Stimulated activated CD4-positive, alpha-beta T cell treated with anti-CD3 and anti-CD28 coated beads, Interleukin-12 subunit alpha, Interleukin-12 subunit beta, amount 100 ng/mL, for 4 hours (primary cell): ENCODE measurements around the gene MALAT1.
A peak's percentile ranks its signal among the peaks of the same experiment; 100 is the strongest.
"Not testable (repeated sequence)": the region's sequence is repeated elsewhere in the genome, so short reads cannot be mapped to it uniquely, and the experiment has no call there.

Source experiments
- DNase-seq: peaks from one replicate; pipeline ENCODE4 v3.0.0-alpha.2; 2020

Gene MALAT1

DNA sequence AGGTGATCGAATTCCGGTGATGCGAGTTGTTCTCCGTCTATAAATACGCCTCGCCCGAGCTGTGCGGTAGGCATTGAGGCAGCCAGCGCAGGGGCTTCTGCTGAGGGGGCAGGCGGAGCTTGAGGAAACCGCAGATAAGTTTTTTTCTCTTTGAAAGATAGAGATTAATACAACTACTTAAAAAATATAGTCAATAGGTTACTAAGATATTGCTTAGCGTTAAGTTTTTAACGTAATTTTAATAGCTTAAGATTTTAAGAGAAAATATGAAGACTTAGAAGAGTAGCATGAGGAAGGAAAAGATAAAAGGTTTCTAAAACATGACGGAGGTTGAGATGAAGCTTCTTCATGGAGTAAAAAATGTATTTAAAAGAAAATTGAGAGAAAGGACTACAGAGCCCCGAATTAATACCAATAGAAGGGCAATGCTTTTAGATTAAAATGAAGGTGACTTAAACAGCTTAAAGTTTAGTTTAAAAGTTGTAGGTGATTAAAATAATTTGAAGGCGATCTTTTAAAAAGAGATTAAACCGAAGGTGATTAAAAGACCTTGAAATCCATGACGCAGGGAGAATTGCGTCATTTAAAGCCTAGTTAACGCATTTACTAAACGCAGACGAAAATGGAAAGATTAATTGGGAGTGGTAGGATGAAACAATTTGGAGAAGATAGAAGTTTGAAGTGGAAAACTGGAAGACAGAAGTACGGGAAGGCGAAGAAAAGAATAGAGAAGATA is at the start of gene MALAT1:
TSS of gene MALAT1 (plus strand) at position 69 of the 736 bp plus-strand sequence.
- DNase-seq = peak; percentile 90

DNA sequence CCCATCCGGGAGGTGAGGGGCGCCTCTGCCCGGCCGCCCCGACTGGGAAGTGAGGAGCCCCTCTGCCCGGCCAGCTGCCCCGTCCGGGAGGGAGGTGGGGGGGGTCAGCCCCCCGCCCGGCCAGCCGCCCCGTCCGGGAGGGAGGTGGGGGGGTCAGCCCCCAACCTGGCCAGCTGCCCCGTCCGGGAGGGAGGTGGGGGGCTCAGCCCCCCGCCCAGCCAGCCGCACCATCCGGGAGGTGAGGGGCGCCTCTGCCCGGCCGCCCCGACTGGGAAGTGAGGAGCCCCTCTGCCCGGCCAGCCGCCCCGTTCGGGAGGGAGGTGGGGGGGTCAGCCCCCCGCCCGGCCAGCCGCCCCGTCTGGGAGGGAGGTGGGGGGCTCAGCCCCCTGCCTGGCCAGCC is 47.5 kb upstream of the MALAT1 start:
- not testable (repeated sequence) for DNase-seq

DNA sequence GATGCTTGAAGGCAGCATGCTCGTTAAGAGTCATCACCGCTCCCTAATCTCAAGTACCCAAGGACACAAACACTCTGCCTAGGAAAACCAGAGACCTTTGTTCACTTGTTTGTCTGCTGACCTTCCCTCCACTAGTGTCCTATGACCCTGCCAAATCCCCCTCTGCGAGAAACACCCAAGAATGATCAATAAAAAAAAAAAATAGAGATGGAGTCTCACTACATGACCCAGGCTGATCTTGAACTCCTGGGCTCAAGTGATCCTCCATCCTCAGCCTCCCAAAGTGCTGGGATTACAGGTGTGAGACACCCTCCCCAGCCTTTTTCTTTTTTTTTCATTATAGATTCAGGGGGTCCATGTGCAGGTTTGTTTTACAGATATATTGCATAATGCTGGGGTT is 46.6 kb upstream of the MALAT1 start:
- not testable (repeated sequence) for DNase-seq

DNA sequence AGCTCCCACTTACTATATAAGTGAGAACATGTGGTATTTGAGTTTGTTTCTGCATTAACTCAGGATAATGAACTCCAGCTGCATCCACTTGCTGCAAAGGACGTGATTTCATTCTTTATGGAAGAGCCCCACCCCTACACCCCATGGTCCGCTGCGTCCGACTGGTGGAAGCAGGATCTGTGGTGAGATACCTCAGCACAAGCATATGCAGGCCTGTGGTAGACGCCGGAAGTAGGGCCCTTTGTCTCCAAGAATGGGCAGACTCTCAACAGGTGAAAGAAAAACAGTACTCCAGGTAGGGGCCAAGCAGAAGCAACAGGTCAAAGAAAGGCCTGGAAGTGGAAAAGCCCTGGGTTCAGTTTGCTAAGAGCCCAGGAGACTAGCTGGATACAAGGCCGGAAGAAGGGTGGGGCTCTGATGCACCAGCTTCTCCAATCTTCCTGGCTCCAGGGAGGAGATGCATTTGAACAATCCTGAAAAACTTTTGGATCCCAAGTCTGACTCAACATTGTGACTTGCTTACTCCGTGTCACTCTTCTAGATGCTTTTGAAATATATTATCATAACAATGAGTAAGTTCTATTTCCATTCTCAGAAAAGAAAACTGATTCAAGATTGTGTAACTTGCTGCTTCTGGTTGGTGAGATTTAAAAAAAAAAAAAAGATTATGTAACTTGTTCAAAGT is 45.9 kb upstream of the MALAT1 start:
- no peak for DNase-seq

DNA sequence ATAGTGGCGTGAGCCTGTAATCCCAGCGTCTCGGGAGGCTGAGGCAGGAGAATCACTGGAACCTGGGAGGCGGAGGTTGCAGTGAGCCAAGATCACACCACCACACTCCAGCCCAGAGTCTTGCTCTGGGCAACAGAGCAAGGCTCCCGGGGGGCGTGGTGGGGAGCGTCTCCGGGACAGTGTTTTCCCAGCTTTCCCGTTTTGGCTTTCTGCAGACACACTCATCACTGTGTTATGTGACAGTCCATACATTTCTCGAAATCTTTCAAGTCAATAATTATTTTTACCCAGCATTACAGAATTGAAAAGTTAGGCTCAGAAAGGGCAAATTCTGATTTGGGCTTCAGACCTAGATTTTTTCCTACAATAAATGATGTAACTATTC is 44.5 kb upstream of the MALAT1 start:
- DNase-seq = no peak

DNA sequence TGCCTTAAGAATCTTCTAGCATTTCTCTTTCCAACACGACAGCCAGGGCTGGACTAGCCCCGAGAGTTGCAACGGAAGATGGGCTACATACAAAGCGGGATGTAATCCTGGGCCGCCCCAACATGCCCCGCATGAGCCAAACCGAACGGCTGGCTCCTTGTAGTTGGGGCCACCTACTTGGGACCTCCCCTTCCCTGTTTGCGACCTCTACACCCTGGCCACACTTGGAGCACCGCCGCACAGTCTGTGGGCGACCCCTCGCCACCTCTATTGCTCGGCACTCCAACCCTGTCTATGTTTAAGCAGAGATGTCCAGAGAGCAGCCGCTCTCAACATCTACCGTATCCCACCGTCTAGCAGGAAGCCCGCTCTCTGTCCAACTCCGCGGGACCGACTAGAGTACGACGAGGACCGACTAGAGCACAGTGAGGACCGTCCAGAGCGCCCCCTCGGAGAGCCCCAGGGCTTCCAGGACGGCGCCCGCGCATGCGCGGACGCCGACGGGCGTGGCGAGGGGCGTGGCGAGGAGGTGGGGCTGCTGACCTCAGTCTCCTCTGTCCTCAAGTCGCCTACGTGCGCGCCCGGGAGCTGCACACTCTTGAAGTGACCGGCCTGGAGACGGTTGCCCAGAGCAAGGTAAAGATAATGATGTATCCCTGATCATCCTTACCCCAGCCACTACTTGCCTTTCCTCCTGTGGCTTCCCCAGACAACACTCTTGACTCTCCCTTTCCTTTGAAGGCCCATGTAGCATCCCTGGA is 44.0 kb upstream of the MALAT1 start:
- peak; percentile 76 for DNase-seq

DNA sequence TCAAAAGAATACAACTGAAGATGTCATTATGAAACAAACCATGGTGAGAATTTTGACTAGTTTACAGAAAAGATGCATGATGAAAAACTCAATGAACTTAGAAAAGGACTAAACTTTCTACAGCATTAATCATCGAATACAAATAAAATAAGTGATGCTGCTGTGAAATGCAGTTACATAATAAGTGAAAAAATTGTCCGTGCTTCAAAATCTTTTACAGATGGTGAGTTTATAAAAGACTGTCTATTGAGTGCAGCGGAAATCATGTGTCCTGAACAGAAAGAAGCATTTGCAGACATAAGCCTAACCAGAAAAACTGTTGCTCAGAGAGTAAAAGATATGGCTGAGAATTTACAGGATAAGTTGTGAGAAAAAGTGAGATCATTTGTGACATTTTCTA is 42.4 kb upstream of the MALAT1 start:
- DNase-seq = no peak

DNA sequence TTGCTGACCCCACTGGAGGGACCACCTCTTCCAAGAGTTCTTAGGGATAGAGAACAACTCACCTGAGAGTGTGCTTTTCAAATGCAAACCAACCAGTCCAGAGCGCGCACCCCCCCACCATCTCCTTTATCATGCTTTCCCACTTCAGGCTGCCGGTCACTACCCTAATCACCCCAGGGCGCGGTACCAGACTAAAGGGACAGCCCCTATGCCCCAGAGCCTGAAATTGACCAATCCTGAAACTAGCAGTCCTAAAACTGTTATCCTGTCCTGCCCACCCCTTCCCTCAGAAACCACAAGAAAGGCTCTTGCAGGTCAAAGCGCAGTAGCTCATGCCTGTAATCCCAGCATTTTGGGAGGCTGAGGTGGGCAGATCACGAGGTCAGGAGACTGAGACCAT is 39.3 kb upstream of the MALAT1 start:
- DNase-seq = no peak

DNA sequence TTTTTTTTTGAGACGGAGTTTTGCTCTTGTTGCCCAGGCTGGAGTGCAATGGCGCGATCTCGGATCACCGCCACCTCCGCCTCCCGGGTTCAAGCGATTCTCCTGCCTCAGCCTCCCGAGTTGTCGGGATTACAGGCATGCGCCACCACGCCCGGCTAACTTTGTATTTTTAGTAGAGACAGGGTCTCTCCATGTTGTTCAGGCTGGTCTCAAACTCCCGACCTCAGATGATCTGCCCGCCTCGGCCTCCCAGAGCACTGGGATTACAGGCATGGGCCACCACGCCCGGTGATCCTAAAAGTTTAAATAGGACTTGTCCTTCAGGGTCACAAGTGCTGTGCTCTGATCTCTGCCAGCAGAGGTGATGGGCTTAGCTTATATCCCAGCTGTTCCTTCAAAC is 33.4 kb upstream of the MALAT1 start:
- not testable (repeated sequence) for DNase-seq

DNA sequence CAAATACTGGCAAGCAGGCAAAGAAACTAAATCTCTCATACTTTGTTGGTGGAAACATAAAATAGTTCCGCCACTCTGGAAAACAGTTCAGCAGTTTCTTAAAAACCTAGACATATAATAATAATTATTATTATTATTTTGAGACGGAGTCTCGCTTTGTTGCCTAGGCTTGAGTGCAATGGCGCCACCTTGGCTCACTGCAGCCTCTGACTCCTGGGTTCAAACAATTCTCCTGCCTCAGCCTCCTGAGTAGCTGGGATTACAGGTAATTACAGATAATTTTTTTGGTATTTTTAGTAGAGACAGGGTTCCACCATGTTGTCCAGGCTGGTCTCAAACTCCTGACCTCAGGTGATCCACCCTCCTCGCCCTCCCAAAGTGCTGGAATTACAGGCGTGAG is 31.5 kb upstream of the MALAT1 start:
- DNase-seq = not testable (repeated sequence)

DNA sequence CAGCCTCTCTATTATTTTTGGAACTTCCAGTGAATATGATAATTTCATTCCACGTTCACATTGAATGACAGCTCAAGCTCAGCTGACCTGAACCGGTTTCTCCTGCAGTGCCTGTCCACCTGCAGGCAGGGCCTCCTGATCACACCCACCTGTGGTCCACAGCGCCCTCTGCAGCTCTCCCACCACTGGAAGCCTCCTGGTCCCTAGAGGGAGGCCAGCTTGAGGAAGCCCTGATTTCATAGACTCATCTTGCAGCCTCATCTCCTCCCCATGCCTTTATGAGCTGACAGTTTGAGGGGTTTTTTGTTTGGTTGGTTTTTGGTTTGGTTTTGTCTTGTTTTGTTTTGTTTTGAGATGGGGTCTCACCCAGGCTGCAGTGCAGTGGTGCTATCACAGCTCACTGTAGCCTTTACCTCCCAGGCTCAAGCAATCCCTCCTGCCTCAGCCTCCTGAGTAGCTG is 29.9 kb upstream of the MALAT1 start:
- DNase-seq = no peak

DNA sequence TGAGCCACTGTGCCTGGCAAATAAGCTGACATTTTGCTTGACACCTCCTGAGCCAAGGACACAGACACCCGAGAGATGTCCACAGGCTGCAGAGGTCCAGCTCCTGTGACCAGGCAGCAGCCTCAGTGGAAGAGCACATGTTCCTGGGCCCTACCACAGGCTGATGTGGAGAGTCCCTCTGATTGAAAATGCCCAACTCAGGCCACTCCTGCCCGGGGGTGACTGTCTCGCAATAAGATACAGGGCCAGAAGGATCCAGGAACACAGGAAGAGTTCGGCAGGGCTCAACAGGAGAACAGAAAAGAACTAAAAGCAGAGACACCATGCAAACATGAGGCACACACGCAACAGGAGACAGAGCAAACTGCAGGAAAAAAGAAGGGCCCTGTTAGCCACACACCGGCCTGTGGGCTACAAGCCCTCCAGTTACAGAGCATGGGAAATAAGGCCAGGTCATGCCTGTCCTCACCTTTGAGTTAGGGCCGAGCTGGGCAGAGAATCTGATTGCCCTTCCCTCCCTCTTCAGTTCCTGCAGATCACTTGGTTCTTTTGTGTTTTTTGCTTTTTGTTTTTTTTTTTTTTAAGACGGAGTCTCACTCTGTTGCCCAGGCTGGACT is 28.3 kb upstream of the MALAT1 start:
- DNase-seq = no peak

DNA sequence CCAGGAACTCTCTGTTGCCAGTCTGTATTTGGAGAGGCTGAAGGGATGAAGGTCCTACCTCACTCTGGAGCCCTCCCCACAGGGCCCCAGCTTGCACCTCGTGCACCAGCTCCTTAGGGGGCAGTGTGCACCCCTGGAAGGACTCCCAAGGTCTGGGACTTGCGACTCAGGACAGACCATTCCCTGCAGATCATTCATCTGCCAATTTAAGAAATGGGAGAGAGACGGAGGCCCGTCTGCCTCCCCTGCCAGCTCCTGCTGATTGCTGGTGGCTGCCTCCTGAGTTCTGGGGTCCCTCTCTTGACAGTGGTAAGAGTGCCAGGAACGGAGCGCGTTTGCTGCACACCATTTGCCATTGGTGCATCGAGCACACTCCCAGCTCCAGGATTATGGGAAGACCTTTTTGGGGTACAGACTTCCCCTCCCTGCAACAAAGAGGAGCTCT is 27.4 kb upstream of the MALAT1 start:
- DNase-seq = no peak

DNA sequence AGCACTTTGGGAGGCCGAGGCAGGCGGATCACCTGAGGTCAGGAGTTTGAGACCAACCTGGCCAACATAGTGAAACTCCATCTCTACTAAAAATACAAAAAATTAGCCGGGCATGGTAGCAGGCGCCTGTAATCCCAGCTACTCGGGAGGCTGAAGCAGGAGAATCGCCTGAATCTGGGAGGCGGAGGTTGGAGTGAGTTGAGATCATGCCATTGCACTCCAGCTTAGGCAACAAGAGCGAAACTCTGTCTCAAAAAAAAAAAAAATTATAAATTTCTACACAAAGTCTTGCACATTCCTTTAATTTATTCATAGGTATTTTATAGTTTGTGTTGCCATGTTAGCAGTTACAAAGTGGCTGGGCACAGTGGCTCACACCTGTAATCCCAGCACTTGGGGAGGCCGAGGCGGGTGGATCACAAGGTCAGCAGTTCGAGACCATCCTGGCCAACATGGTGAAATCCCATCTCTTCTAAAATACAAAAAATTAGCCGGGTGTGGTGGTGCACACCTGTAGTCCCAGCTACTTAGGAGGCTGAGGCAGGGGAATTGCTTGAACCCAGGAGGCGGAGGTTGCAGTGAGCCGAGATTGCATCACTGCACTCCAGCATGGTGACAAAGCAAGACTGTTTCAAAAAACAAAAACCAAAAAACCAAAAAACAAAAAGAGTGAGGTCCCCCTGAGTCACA is 26.1 kb upstream of the MALAT1 start:
- DNase-seq = not testable (repeated sequence)

DNA sequence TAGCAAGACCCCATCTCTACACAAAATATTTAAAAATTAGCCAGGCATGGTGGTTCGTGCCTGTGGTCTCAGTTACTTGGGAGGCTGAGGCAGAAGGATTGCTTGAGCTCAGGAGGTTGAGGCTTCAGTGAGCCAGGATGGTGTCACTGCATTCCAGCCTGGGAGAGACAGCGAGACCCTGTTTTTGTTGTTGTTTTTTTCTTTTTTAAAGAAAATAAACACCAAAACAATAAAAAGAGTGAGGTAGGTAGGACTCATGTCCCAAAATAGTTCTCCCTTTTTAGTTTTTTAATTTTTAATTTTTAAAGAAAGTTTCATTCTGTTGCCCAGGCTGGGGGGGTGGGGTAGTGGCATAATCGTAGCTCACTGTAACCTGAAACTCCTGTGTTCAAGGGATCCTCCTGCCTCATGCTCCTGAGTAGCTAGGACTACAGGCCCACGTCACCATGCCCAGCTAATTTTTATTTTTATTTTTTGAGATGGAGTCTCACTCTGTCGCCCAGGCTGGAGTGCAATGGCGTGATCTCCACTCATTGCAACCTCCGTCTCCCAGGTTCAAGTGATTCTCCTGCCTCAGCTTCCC is 25.5 kb upstream of the MALAT1 start:
- no peak for DNase-seq

DNA sequence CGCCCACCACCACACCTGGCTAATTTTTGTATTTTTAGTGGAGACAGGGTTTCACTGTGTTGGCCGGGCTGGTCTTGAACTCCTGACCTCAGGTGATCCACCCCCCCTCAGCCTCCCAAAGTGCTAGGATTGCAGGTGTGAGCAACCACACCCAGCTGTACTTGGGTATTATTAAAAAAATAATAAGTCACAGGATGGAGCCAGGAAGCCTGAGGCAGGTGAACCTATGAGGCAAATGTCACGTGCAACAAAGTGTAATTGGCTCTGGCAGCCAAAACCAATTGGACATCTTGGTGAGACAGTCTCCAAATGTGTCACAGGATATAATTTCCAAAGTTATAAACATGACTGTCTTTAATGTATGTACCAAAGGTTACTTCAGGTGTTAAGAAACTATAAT is 24.0 kb upstream of the MALAT1 start:
- no peak for DNase-seq

DNA sequence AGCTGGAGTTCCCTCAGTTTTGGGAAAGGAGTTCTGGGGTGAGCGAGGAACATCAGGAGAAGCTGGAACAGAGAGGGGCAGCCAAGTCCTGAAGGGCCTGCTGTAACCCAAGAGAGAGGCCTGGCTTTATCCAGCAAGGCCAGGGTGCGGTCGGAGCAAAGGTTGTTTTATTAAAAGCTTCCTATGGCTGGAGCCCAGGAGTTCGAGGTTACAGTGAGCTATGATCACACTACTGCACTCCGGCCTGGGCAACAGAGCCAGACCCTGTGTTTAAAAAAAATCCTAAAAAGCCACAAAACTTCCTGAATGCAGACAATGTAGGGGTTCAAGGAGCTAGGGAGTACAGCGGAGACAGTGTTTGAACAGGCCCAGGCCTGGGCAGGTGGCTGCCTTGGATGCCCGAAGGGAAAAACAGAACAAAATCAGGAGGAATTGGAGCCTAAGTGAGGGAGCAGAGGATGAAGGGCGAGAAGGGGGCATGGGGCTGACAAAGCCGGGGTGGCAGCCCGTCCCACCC is 22.2 kb upstream of the MALAT1 start:
- DNase-seq = no peak

DNA sequence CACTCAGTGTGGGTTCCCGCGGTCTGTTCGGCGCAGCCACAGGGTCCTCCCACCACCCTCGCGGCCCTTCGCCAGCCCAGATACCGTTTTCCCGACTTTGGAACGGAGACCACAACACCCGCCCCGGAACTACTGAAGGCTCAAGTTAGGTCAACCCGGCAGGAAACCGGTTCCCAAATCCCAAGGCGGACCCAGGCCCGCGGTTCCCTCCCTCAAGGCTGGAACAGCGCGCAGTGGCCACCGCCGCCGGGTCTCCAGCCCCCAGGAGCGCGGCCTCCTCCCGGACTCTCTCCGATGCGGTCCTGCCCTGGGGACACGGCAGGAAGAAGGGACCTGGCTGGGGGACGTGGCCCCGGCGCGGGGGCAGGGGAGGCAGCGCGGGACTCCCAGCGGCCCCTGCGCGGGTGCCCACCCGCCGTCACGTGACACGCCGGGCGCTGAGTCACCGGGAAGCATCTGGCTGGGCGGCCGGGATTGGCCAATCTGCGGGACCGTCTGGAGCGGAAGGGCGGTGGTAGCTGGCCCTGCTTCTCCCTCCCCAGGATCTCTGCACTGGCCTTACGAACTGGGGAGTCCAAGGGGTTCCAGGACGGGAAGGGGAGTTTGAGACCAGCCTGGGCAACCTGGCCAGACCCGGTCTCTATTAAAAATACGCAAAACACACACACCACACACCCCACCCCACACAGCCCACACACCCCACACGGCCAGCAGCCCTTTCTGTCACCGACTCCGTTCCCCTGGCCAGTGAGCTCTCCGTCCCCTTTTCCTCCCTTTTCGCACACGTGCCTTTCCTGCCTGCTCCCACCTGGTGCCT is 21.5 kb upstream of the MALAT1 start:
- peak; percentile 92 for DNase-seq

DNA sequence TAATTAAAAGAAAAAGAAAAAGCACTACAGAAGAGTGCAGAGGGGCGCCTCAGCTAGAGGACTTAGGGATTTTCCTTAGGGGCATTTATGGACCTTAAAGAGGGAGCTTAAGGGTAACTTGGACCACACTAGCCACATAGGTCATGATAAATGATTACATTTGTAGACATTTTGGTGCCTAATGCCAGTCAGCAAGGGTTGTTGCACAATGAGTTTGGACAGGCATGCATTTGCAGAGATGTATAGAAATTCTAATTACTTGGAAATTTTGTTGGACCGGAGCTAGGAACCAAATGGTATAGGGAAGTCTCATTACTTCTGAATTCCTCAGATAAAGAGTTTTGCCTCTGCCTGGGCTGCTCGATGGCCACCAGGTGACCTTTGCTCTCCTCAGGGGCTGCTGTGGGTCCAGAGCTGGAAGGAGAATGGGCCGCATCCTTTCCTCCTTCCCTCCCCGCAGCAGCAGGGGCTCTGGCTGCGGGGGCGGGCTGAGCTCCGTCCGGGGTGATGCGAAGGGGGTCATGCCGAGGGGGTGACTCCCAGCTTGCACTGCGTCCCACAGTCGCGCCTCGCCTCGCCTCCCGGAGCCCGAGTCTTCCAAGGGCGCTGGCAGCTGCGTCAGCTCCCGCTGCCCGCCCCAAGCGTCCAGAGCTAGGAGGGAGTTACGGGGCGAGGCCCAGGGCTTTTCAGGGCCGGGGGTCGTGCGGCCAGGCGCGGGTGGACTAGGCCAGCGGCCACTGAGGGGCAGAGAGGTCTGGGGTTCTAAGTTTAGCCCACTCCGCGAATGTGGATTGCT is 20.3 kb upstream of the MALAT1 start:
- no peak for DNase-seq
